Inflammatory macrophage treated with lipopolysaccharide for 1 hour (primary cell): ENCODE measurements around the gene C1orf167.

Source experiments
- DNase-seq, 2 donors: peaks; one replicate each; pipeline ENCODE4 v3.0.0-alpha.2; 2020 to 2022

C1orf167 gene

GRCh38 chr1:11738096-11738495 lies 23.9 kb upstream of the C1orf167 start:
- no peak for DNase-seq

GRCh38 chr1:11738783-11739182 lies 23.2 kb upstream of the C1orf167 start:
- peak; percentile 41 to 43 for DNase-seq

GRCh38 chr1:11740258-11741192 lies 21.5 kb upstream of the C1orf167 start:
- no peak for DNase-seq

- DNase-seq, result no peak
Observed at GRCh38 chr1:11741482-11741881, 20.5 kb upstream of the C1orf167 start.

- no peak for DNase-seq
Observed at GRCh38 chr1:11741919-11742558, 20.0 kb upstream of the C1orf167 start.

- no peak for DNase-seq
Observed at GRCh38 chr1:11744287-11744686, 17.7 kb upstream of the C1orf167 start.

- no peak for DNase-seq
Observed at GRCh38 chr1:11746092-11746491, 15.9 kb upstream of the C1orf167 start.

GRCh38 chr1:11746795-11747487 lies 15.1 kb upstream of the C1orf167 start:
- DNase-seq, result no peak

GRCh38 chr1:11748294-11749202 lies 13.4 kb upstream of the C1orf167 start:
- DNase-seq, result no peak

- DNase-seq, result peak; percentile 31 to 53
Observed at GRCh38 chr1:11749203-11749689, 12.7 kb upstream of the C1orf167 start.

GRCh38 chr1:11749996-11750395 lies 12.0 kb upstream of the C1orf167 start:
- no peak for DNase-seq

GRCh38 chr1:11751087-11751486 lies 10.9 kb upstream of the C1orf167 start:
- no peak for DNase-seq

GRCh38 chr1:11752359-11753088 lies 9.5 kb upstream of the C1orf167 start:
- DNase-seq, result no peak

- DNase-seq, result no peak
Observed at GRCh38 chr1:11753555-11754208, 8.3 kb upstream of the C1orf167 start.

GRCh38 chr1:11757047-11757446 lies 4.9 kb upstream of the C1orf167 start:
- DNase-seq, result no peak

- no peak for DNase-seq
Observed at GRCh38 chr1:11759791-11760190, 2.2 kb upstream of the C1orf167 start.

- DNase-seq, result no peak
Observed at GRCh38 chr1:11761285-11761684, 708 bp upstream of the C1orf167 start.

- no peak for DNase-seq
Observed at GRCh38 chr1:11764115-11764514, 2.1 kb downstream of the C1orf167 start.

GRCh38 chr1:11764519-11764918 lies 2.5 kb downstream of the C1orf167 start:
- no peak for DNase-seq

GRCh38 chr1:11765661-11766428 lies 3.9 kb downstream of the C1orf167 start:
- no peak for DNase-seq
